Measurements from ENCODE around the gene IL17RA. TPM values are rescaled to one million over a fixed set of nuclear protein-coding genes. Genes with fewer than 3 reads are reported as not detected.
A peak's percentile ranks its signal among the peaks of the same experiment; 100 is the strongest.

The IL17RA gene
- total RNA-seq, 4 donors from 2014 or later = 18.4 to 51.3 (median 32.9) TPM

GRCh38 chr22:17098379-17098819 is 13.6 kb downstream of the IL17RA start:
- no peak for DNase-seq
- no peaks in the 10 kb centered on the region for H3K9me3 ChIP-seq
- H3K36me3 ChIP-seq = peaks cover 0 to 29% (median 13%) of the 10 kb centered on the region in 4 donors
- no peak overlapping the region for H3K4me3 ChIP-seq
- no peak for TF ChIP-seq CTCF (IDR thresholded peaks at IDR 0.05)
- TF ChIP-seq POLR2A (IDR thresholded peaks at IDR 0.05) = no peak
- no peak for TF ChIP-seq EP300 (IDR thresholded peaks at IDR 0.05; ENCODE audit: low read depth)
- H3K4me1 ChIP-seq = no peaks in the 10 kb centered on the region
- intact Hi-C loops (cut with DNase I; ENCODE audit: low total_unique reads) = no loop called here
- 59 to 73% methylated on average over 3 to 7 of the region's 7 CpGs for WGBS, 2 donors (ENCODE audit: low coverage in 1 of 2)
- in situ Hi-C loops (cut with MboI; ENCODE audit: low pct_ligation_motif_present in 1 of 4, low pct_unique_long_range_greater_than_20kb in 1 of 4, low sequenced_read_pairs in 3 of 4) = no loop called here
- H3K27ac ChIP-seq = peak overlapping the region in 1 of 4 donors; percentile 25
- no peaks in the 10 kb centered on the region for H3K27me3 ChIP-seq

GRCh38 chr22:17100621-17101020 is 15.8 kb downstream of the IL17RA start:
- Histone ChIP-seq H3K27me3 (no peaks in the 10 kb centered on the region), H3K4me3 (no peak overlapping the region), H3K9me3 (no peaks in the 10 kb centered on the region), H3K27ac (no peak overlapping the region), H3K36me3 (peaks cover 0 to 36% (median 13%) of the 10 kb centered on the region in 4 donors), H3K4me1 (no peaks in the 10 kb centered on the region)
- in situ Hi-C loops (cut with MboI; ENCODE audit: low pct_ligation_motif_present in 1 of 4, low pct_unique_long_range_greater_than_20kb in 1 of 4, low sequenced_read_pairs in 3 of 4) (no loop called here), intact Hi-C loops (cut with DNase I; ENCODE audit: low total_unique reads) (no loop called here)
- TF ChIP-seq EP300 (IDR thresholded peaks at IDR 0.05; ENCODE audit: low read depth) (no peak), CTCF (IDR thresholded peaks at IDR 0.05) (no peak)
- WGBS, 2 donors (ENCODE audit: low coverage in 1 of 2) = 78% methylated on average over 6 of the region's 6 CpGs; no CpG with 5 or more reads in 1 of the 2 donors
- no peak for DNase-seq

GRCh38 chr22:17101475-17102296 is 16.9 kb downstream of the IL17RA start:
- 84% methylated on average over 14 of the region's 14 CpGs; no CpG with 5 or more reads in 1 of the 2 donors for WGBS, 2 donors (ENCODE audit: low coverage in 1 of 2)
- TF ChIP-seq POLR2A (IDR thresholded peaks at IDR 0.05) (no peak), EP300 (IDR thresholded peaks at IDR 0.05; ENCODE audit: low read depth) (no peak), POLR2AphosphoS5 (IDR thresholded peaks at IDR 0.05) (no peak), CTCF (IDR thresholded peaks at IDR 0.05) (no peak)
- Histone ChIP-seq H3K27me3 (no peaks in the 10 kb centered on the region), H3K27ac (no peak overlapping the region), H3K36me3 (peaks cover 0 to 36% (median 13%) of the 10 kb centered on the region in 4 donors), H3K9me3 (no peaks in the 10 kb centered on the region), H3K4me3 (no peak overlapping the region), H3K4me1 (no peaks in the 10 kb centered on the region)
- in situ Hi-C loops (cut with MboI; ENCODE audit: low pct_ligation_motif_present in 1 of 4, low pct_unique_long_range_greater_than_20kb in 1 of 4, low sequenced_read_pairs in 3 of 4) = no loop called here
- intact Hi-C loops (cut with DNase I; ENCODE audit: low total_unique reads) = no loop called here
- no peak for DNase-seq

GRCh38 chr22:17102297-17102667 is 17.5 kb downstream of the IL17RA start:
- in situ Hi-C loops (cut with MboI; ENCODE audit: low pct_ligation_motif_present in 1 of 4, low pct_unique_long_range_greater_than_20kb in 1 of 4, low sequenced_read_pairs in 3 of 4) = no loop called here
- Histone ChIP-seq H3K27ac (no peak overlapping the region), H3K36me3 (peaks cover 0 to 36% (median 13%) of the 10 kb centered on the region in 4 donors), H3K27me3 (no peaks in the 10 kb centered on the region), H3K9me3 (no peaks in the 10 kb centered on the region), H3K4me1 (no peaks in the 10 kb centered on the region), H3K4me3 (no peak overlapping the region)
- TF ChIP-seq POLR2AphosphoS5 (IDR thresholded peaks at IDR 0.05) (no peak), EP300 (IDR thresholded peaks at IDR 0.05; ENCODE audit: low read depth) (no peak), POLR2A (IDR thresholded peaks at IDR 0.05) (no peak), CTCF (IDR thresholded peaks at IDR 0.05) (no peak)
- DNase-seq = no peak
- intact Hi-C loops (cut with DNase I; ENCODE audit: low total_unique reads) = no loop called here
- 71 to 90% methylated on average over 1 to 7 of the region's 7 CpGs for WGBS, 2 donors (ENCODE audit: low coverage in 1 of 2)
